GM10248 (cell line): ENCODE data around the gene LRRC59.

ENCODE experiments used
- CTCF ChIA-PET: fragments of 300-600 bp; sonication (Branson Sonifier 250); formaldehyde crosslinking; extraction: SDS; loops from one replicate; lab custom pipeline; 2021; ENCODE audit warnings: antibody characterized with exemption; lab: Yijun Ruan, JAX
- POLR2A ChIA-PET: fragments of 350-650 bp; sonication (Branson Sonifier 250); formaldehyde crosslinking; extraction: SDS; loops from one replicate; lab custom pipeline; 2020; ENCODE audit warnings: antibody characterized with exemption; lab: Yijun Ruan, JAX
- DNase-seq: peaks from one replicate; pipeline ENCODE4 v3.0.0; 2012; ENCODE audit errors: extremely low spot score
- TF ChIP-seq, protein P1 (sequence below): IDR thresholded peaks from 2 replicates; pipeline ENCODE4 v1.5.1; 2012; ENCODE audit warnings: mild to moderate bottlenecking, low read depth; ENCODE audit errors: extremely low read depth, missing control alignments, control extremely low read depth

Gene LRRC59

DNA sequence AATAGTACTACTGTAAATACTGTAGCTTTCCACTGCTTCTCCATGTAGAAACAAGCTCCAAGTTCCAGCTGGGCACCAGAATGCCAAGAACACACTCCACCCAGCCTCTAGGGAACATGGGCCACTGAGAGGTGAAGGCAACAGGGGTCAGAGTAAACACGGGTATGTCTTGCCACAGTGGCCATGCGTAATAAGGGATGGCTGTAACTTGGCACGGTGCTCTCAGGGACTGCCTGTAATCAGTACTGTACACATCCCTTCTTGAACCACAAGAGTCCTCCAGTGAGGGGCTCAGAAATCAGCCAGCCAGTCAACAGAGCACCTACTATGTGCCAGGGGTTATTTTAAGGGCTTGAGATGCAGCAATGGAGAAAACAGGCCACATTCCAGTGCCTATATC lies 10.8 kb downstream of the LRRC59 start:
- TF ChIP-seq, protein P1, sequence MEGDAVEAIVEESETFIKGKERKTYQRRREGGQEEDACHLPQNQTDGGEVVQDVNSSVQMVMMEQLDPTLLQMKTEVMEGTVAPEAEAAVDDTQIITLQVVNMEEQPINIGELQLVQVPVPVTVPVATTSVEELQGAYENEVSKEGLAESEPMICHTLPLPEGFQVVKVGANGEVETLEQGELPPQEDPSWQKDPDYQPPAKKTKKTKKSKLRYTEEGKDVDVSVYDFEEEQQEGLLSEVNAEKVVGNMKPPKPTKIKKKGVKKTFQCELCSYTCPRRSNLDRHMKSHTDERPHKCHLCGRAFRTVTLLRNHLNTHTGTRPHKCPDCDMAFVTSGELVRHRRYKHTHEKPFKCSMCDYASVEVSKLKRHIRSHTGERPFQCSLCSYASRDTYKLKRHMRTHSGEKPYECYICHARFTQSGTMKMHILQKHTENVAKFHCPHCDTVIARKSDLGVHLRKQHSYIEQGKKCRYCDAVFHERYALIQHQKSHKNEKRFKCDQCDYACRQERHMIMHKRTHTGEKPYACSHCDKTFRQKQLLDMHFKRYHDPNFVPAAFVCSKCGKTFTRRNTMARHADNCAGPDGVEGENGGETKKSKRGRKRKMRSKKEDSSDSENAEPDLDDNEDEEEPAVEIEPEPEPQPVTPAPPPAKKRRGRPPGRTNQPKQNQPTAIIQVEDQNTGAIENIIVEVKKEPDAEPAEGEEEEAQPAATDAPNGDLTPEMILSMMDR = no peak
- CTCF ChIA-PET = interaction anchor here (1.7 to 5.6 kb wide), 2 partner anchors 11 to 25 kb away, joined by 6 to 57 read pairs; partner anchors contain the start of gene LRRC59
- DNase-seq = no peak
- POLR2A ChIA-PET = no interaction called here

GRCh38 chr17:50382931-50383330 lies 14.4 kb downstream of the LRRC59 start:
- TF ChIP-seq, protein P1 = no peak
- ChIA-PET CTCF (interaction anchor here (1.3 to 1.4 kb wide), 2 partner anchors 15 to 39 kb away, joined by 3 to 5 read pairs; partner anchors contain the start of gene LRRC59), POLR2A (interaction anchor here (0.5 to 0.7 kb wide), 3 partner anchors 12 to 444 kb away, joined by 4 to 7 read pairs (median 4); no protein-coding TSS in a partner anchor)
- DNase-seq = no peak

DNA sequence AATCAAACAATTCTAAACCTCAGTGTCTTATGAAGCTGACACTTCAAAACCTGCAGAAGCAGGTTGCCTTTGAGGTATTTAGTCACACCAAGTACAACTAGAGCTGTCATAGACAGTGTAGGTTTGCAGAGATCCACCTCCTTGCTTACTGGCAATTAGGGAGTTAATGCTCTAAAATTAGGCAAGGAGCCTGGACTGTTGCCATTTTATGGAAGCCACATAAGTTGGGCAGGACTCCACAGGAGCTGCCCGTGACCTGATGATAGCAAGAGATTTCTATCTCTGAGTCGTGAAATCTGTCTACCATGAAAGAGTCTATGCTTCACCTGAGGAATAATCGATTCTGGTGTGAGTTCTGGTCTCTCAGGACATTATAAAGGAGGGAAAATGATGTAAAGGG lies 15.4 kb downstream of the LRRC59 start:
- ChIA-PET CTCF (interaction anchor here (1.4 to 4.9 kb wide), 3 partner anchors 9 to 16 kb away, joined by 4 to 43 read pairs (median 5); partner anchors contain the start of gene LRRC59), POLR2A (interaction anchor here (1.5 kb wide), 2 partner anchors 10 to 15 kb away, joined by 4 to 5 read pairs; partner anchors contain the start of gene LRRC59)
- DNase-seq = no peak
- TF ChIP-seq, protein P1 = no peak

DNA sequence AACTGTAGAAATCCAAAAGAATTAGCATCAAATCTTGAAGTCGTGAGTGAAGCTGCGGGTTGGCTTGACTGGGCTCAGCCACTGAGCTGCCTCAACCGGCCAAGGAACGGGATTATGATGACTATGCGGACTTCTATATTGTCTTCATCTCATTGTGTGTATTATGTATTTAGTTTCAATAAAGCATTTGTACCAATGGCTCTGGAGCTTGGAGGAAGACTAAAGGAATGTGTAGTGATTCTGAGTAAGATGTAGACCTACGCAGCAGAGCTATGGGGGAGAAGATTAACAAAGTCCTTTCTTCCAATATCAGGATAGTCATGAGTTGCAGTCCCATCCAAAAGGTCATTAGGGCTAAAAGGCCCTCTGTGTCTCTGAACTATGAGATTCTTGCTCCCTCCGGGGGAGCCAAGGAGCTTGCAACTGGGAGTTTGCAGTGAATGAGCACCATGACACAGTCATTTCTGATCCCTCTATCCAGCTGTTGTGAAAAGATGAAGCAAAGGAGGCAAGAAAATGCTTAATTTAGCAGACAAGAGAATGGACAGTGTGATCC lies 16.0 kb downstream of the LRRC59 start:
- CTCF ChIA-PET = interaction anchor here (1.4 to 4.9 kb wide), 4 partner anchors 9 to 19 kb away, joined by 4 to 43 read pairs (median 9); partner anchors contain the start of gene LRRC59
- TF ChIP-seq, protein P1 = no peak
- no peak for DNase-seq
- POLR2A ChIA-PET = interaction anchor here (1.5 kb wide), 2 partner anchors 11 to 16 kb away, joined by 4 to 5 read pairs; partner anchors contain the start of gene LRRC59

- TF ChIP-seq, protein P1 = peak; percentile 18
- ChIA-PET POLR2A (interaction anchor here (1.2 to 1.5 kb wide), 2 partner anchors 11 to 17 kb away, joined by 3 to 4 read pairs; partner anchors contain the start of gene LRRC59), CTCF (interaction anchor here (0.7 to 4.9 kb wide), 5 partner anchors 9 to 18 kb away, joined by 3 to 43 read pairs (median 5); partner anchors contain the start of gene LRRC59)
- DNase-seq = no peak
Measured at GRCh38 chr17:50380369-50381259, 16.7 kb downstream of the LRRC59 start.
